Activated naive CD4-positive, alpha-beta T cell treated with anti-CD3 and anti-CD28 coated beads, Interleukin-2, amount 10 ng/mL, durations not matched to agents 7 days and 5 days (primary cell): ENCODE data around the gene SNRPA.
"Not testable (repeated sequence)": the region's sequence is repeated elsewhere in the genome, so short reads cannot be mapped to it uniquely, and the experiment has no call there.

ENCODE experiments used
- CTCF ChIA-PET: fragments of 350-600 bp; sonication (Branson Sonifier 250); formaldehyde crosslinking; loops from one replicate; lab custom pipeline; 2021; ENCODE audit warnings: antibody characterized with exemption; lab: Charles Lee
- DNase-seq: peaks from one replicate; pipeline ENCODE4 v3.0.0-alpha.2; 2020
- H3K27ac Mint-ChIP-seq: one replicate; pipeline ENCODE4 v1.8.0; 2021; ENCODE audit warnings: mild to moderate bottlenecking, moderate library complexity, mixed read lengths
- H3K27me3 Mint-ChIP-seq: one replicate; pipeline ENCODE4 v1.8.0; 2021; ENCODE audit warnings: mild to moderate bottlenecking, mixed read lengths
- H3K36me3 Mint-ChIP-seq: one replicate; pipeline ENCODE4 v1.8.0; 2021; ENCODE audit warnings: mixed read lengths
- H3K4me1 Mint-ChIP-seq: one replicate; pipeline ENCODE4 v1.8.0; 2021; ENCODE audit warnings: mixed read lengths
- H3K4me3 Mint-ChIP-seq: one replicate; pipeline ENCODE4 v1.8.0; 2021; ENCODE audit warnings: mild to moderate bottlenecking, moderate library complexity, mixed read lengths
- H3K9me3 Mint-ChIP-seq: one replicate; pipeline ENCODE4 v1.8.0; 2021; ENCODE audit warnings: mixed read lengths

Gene SNRPA

GRCh38 chr19:40716482-40717324, 34.3 kb upstream of the SNRPA start, which contains the start of the genes COQ8B and ITPKC:
Gene COQ8B (minus strand): TSS chr19:40716886. CDS start chr19:40714632, 2,254 bp downstream.
Gene ITPKC (plus strand): TSS chr19:40717112. CDS start chr19:40717136, 24 bp downstream.
- Mint-ChIP-seq H3K4me3 (peak within 1 kb of the TSS; percentile 93), H3K4me1 (peaks cover 73% of the 10 kb centered on the region), H3K27ac (peak within 1 kb of the TSS; percentile 93), H3K27me3 (no peaks in the 10 kb centered on the region), H3K9me3 (no peaks in the 10 kb centered on the region), H3K36me3 (peaks cover 17% of the 10 kb centered on the region)
- DNase-seq: peak; percentile 100
- CTCF ChIA-PET: interaction anchor here (0.7 to 2.1 kb wide), 2 partner anchors 33 to 35 kb away, joined by 3 to 7 read pairs; partner anchors contain the start of gene ACTMAP

- Mint-ChIP-seq H3K4me1 (peaks cover 78% of the 10 kb centered on the region), H3K9me3 (no peaks in the 10 kb centered on the region), H3K27me3 (no peaks in the 10 kb centered on the region), H3K4me3 (peak overlapping the region; percentile 89), H3K27ac (no peak overlapping the region), H3K36me3 (peaks cover 18% of the 10 kb centered on the region)
- DNase-seq: no peak
- CTCF ChIA-PET: interaction anchor here (0.7 to 2.1 kb wide), 2 partner anchors 33 to 34 kb away, joined by 3 to 7 read pairs; partner anchors contain the start of gene ACTMAP
Measured at GRCh38 chr19:40717325-40717879, 33.6 kb upstream of the SNRPA start.

- H3K27me3 Mint-ChIP-seq: no peaks in the 10 kb centered on the region
- peak overlapping the region; percentile 89 for H3K4me3 Mint-ChIP-seq
- peak overlapping the region; percentile 84 for H3K27ac Mint-ChIP-seq
- CTCF ChIA-PET: interaction anchor here (2.1 kb wide), 1 partner anchor 32 kb away, joined by 7 read pairs; the partner anchor contains the start of gene ACTMAP
- no peaks in the 10 kb centered on the region for H3K9me3 Mint-ChIP-seq
- H3K36me3 Mint-ChIP-seq: peaks cover 17% of the 10 kb centered on the region
- peaks cover 77% of the 10 kb centered on the region for H3K4me1 Mint-ChIP-seq
- peak; percentile 23 for DNase-seq
Measured at GRCh38 chr19:40717880-40718773, 32.9 kb upstream of the SNRPA start.

GRCh38 chr19:40718774-40719391, 32.1 kb upstream of the SNRPA start:
- Mint-ChIP-seq H3K4me3 (peak overlapping the region; percentile 89), H3K36me3 (peaks cover 21% of the 10 kb centered on the region), H3K27me3 (no peaks in the 10 kb centered on the region), H3K27ac (no peak overlapping the region), H3K4me1 (peaks cover 77% of the 10 kb centered on the region), H3K9me3 (no peaks in the 10 kb centered on the region)
- no peak for DNase-seq
- CTCF ChIA-PET: no interaction called here

GRCh38 chr19:40719414-40719894, 31.5 kb upstream of the SNRPA start:
- H3K9me3 Mint-ChIP-seq: no peaks in the 10 kb centered on the region
- H3K27me3 Mint-ChIP-seq: no peaks in the 10 kb centered on the region
- CTCF ChIA-PET: no interaction called here
- H3K4me3 Mint-ChIP-seq: no peak overlapping the region
- H3K27ac Mint-ChIP-seq: no peak overlapping the region
- peaks cover 21% of the 10 kb centered on the region for H3K36me3 Mint-ChIP-seq
- peaks cover 71% of the 10 kb centered on the region for H3K4me1 Mint-ChIP-seq
- no peak for DNase-seq

GRCh38 chr19:40721140-40721486, 29.9 kb upstream of the SNRPA start:
- DNase-seq: no peak
- Mint-ChIP-seq H3K4me3 (no peak overlapping the region), H3K27ac (no peak overlapping the region), H3K27me3 (no peaks in the 10 kb centered on the region), H3K9me3 (no peaks in the 10 kb centered on the region), H3K36me3 (peaks cover 21% of the 10 kb centered on the region), H3K4me1 (peaks cover 54% of the 10 kb centered on the region)
- CTCF ChIA-PET: interaction anchor here (2.2 kb wide), 1 partner anchor 86 kb away, joined by 5 read pairs; no protein-coding TSS in a partner anchor

- H3K27me3 Mint-ChIP-seq: no peaks in the 10 kb centered on the region
- peaks cover 26% of the 10 kb centered on the region for H3K36me3 Mint-ChIP-seq
- H3K4me1 Mint-ChIP-seq: peaks cover 49% of the 10 kb centered on the region
- no peak overlapping the region for H3K4me3 Mint-ChIP-seq
- no peaks in the 10 kb centered on the region for H3K9me3 Mint-ChIP-seq
- no peak for DNase-seq
- CTCF ChIA-PET: interaction anchor here (0.6 to 2.2 kb wide), 3 partner anchors 83 to 112 kb away, joined by 3 to 5 read pairs (median 3); no protein-coding TSS in a partner anchor
- no peak overlapping the region for H3K27ac Mint-ChIP-seq
Measured at GRCh38 chr19:40721936-40722661, 28.9 kb upstream of the SNRPA start.

- H3K9me3 Mint-ChIP-seq: no peaks in the 10 kb centered on the region
- DNase-seq: no peak
- H3K4me3 Mint-ChIP-seq: no peak overlapping the region
- H3K27ac Mint-ChIP-seq: no peak overlapping the region
- peaks cover 35% of the 10 kb centered on the region for H3K4me1 Mint-ChIP-seq
- peaks cover 36% of the 10 kb centered on the region for H3K36me3 Mint-ChIP-seq
- H3K27me3 Mint-ChIP-seq: no peaks in the 10 kb centered on the region
- CTCF ChIA-PET: no interaction called here
Measured at GRCh38 chr19:40723661-40724254, 27.2 kb upstream of the SNRPA start.

GRCh38 chr19:40724315-40724714, 26.7 kb upstream of the SNRPA start:
- Mint-ChIP-seq H3K4me1 (peaks cover 29% of the 10 kb centered on the region), H3K9me3 (no peaks in the 10 kb centered on the region), H3K27me3 (no peaks in the 10 kb centered on the region), H3K36me3 (peaks cover 38% of the 10 kb centered on the region), H3K27ac (no peak overlapping the region), H3K4me3 (no peak overlapping the region)
- CTCF ChIA-PET: no interaction called here
- no peak for DNase-seq

GRCh38 chr19:40724855-40725254, 26.1 kb upstream of the SNRPA start:
- no peaks in the 10 kb centered on the region for H3K9me3 Mint-ChIP-seq
- H3K4me1 Mint-ChIP-seq: peaks cover 24% of the 10 kb centered on the region
- no peak overlapping the region for H3K27ac Mint-ChIP-seq
- CTCF ChIA-PET: no interaction called here
- no peak for DNase-seq
- H3K27me3 Mint-ChIP-seq: no peaks in the 10 kb centered on the region
- H3K36me3 Mint-ChIP-seq: peaks cover 38% of the 10 kb centered on the region
- no peak overlapping the region for H3K4me3 Mint-ChIP-seq

GRCh38 chr19:40726279-40726678, 24.7 kb upstream of the SNRPA start:
- CTCF ChIA-PET: no interaction called here
- H3K27me3 Mint-ChIP-seq: no peaks in the 10 kb centered on the region
- DNase-seq: no peak
- H3K4me1 Mint-ChIP-seq: peaks cover 11% of the 10 kb centered on the region
- H3K36me3 Mint-ChIP-seq: peaks cover 38% of the 10 kb centered on the region
- no peaks in the 10 kb centered on the region for H3K9me3 Mint-ChIP-seq
- no peak overlapping the region for H3K4me3 Mint-ChIP-seq
- H3K27ac Mint-ChIP-seq: no peak overlapping the region

GRCh38 chr19:40730065-40730464, 20.9 kb upstream of the SNRPA start:
- peaks cover 38% of the 10 kb centered on the region for H3K36me3 Mint-ChIP-seq
- H3K4me3 Mint-ChIP-seq, H3K9me3 Mint-ChIP-seq, H3K27me3 Mint-ChIP-seq, H3K4me1 Mint-ChIP-seq, H3K27ac Mint-ChIP-seq, DNase-seq: not testable (repeated sequence)
- CTCF ChIA-PET: interaction anchor here (1.0 to 1.6 kb wide), 2 partner anchors 72 to 77 kb away, joined by 3 read pairs; no protein-coding TSS in a partner anchor
